D341Med (cell line): ENCODE results near the gene NKAIN2.
A peak's percentile ranks its signal among the peaks of the same experiment; 100 is the strongest.
"Not testable (repeated sequence)": the region's sequence is repeated elsewhere in the genome, so short reads cannot be mapped to it uniquely, and the experiment has no call there.

Experiments
- DNase-seq: peaks from one replicate; pipeline ENCODE4 v3.0.0; 2012; ENCODE audit warnings: low spot score

NKAIN2 gene

GRCh38 chr6:124694139-124694705, 890.6 kb downstream of the NKAIN2 start:
- DNase-seq = peak; percentile 30

DNA sequence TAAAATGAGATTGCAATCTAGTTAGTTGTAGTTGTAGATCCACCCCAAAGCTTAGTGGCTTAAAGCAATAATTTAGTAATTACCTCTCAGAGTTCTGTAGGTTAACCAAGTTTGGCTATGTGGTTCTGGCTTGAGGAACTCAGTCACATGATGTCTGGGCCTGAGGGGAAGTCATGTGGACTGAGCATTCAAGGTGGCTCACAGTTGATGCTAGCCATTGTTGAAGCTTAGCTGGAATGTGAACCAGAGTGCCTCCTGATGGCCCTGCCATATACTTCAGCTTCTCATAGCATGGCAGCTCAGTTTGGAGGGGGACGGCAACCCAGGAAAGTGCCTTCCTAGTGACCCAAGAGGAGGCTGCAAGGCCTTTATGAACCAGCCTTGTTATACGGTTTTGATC, 895.4 kb downstream of the NKAIN2 start:
- DNase-seq = no peak

- DNase-seq = no peak
These were observed 899.9 kb downstream of the NKAIN2 start for GRCh38 chr6:124703541-124703940.

DNA sequence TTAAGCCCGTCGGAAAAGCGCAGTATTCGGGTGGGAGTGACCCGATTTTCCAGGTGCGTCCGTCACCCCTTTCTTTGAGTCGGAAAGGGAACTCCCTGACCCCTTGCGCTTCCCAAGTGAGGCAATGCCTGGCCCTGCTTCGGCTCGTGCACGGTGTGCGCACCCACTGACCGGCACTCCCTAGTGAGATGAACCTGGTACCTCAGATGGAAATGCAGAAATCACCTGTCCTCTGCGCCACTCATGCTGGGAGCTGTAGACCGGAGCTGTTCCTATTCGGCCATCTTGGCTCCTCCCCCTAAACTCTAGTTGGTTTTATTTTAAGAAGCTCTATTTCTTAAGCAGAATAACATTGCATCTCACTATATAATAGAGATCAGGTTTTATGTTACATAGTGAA, 908.9 kb downstream of the NKAIN2 start:
- not testable (repeated sequence) for DNase-seq

DNA sequence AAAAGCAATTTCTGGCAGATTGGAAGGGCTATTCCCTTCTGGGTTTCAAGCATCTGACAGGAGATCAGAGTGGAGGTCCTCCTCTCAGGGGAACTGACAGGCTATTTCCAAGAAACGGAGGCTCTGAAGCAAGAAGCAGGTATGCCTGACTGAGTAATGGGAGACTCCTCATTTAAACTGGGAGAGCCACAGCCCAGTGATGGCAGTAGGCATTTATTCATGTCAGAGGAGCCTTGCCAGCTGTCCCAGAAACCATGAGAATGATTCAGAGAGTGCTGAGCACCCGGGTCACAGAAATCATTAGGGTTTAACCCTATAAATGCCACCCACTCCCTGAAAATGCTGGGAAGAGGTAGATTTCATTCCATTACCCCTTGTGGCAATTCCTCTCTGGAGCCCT, 911.1 kb downstream of the NKAIN2 start:
- DNase-seq = no peak

- DNase-seq = no peak
These were observed 916.2 kb downstream of the NKAIN2 start for GRCh38 chr6:124719913-124720312.

GRCh38 chr6:124721331-124721730, 917.7 kb downstream of the NKAIN2 start:
- no peak for DNase-seq

DNA sequence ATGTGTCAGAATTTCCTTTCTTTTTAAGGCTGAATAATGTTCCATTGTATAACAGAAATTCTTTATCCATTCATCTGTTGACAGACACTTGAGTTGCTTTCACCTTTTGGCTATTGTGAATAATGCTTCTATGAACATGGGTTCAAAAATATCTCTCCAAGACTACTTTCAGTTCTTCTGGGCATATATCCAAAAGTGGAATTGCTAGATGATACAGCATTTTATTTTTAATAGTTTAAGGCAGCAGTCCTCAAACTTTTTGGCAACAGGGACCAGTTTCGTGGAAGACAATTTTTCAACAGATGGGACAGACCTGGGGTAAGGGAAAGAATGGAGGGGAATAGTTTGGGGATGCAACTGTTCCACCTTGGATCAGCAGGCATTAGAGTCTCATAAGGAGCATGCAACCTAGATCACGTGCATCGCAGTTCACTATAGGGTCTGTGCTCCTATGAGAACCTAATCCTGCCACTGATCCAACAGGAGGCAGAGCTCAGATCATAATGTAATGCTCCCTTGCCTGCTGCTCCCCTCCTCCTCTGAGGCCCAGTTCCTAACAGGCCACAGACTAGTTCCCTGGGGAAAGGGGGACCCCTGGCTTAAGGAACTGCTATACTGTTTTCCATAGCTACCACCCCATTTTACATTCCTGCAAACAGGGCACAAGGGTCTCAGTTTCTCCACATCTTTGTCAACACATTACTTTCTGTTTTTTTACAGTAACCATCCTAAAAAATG, 918.6 kb downstream of the NKAIN2 start:
- DNase-seq = no peak

GRCh38 chr6:124723671-124724070, 920.0 kb downstream of the NKAIN2 start:
- no peak for DNase-seq

GRCh38 chr6:124737804-124738203, 934.1 kb downstream of the NKAIN2 start:
- DNase-seq = not testable (repeated sequence)

GRCh38 chr6:124738482-124738881, 934.8 kb downstream of the NKAIN2 start:
- no peak for DNase-seq

DNA sequence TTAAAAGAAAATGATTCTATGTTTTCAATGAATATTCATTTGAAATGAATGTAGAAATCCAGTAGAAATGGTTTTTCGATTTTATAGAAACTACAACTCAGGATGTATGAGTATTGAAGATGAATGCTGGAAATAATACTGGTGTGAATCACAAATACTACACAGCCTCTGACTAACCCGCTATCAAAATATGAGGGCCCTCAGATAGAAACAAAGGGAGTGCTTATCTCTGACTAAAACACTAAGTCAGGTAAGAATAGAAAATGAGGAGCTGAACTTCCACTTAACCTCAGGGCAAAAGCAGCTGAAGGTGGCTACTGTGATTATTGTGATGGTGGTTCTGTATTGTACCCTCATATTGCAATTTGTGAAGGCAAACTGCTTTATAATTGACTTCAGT, 937.7 kb downstream of the NKAIN2 start:
- no peak for DNase-seq

DNA sequence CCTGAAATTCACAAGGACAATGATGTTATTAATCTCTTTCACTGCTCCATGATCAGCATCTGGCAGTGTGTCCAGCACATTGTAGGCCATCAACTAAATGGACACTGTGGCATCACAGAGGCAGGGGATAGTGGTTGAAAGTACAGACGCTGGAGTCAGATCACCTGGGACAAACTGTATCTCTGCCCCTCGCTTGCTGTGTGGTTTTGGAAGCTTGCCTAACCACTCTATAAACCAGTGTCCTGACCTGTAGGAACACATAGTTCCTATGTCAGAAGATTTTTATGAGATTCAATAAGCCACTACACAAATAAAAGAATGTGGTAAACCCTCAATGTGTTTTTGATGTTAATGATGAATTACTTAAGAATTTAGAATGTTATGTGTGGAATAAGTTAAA, 939.3 kb downstream of the NKAIN2 start:
- no peak for DNase-seq

DNA sequence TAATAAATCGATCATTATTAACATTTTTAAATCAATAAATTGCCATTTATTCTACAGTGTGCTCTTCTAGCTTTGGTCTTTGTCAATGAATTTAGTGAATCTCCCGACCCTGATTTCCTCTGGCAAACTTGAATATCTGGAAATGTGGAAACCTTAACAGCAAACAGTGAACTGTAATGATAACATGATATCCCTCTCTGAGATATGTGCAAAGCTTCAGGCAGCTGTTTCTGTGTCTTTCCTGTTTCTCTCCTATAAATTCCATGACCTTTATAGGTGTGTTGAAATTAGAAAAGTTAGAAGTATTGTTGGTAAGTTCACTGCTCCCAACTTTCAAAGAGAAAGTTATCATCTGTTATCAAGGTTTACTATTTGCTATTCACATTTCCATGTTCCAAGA, 939.8 kb downstream of the NKAIN2 start:
- DNase-seq = no peak

GRCh38 chr6:124747349-124747748, 943.7 kb downstream of the NKAIN2 start:
- no peak for DNase-seq

- no peak for DNase-seq
These were observed 945.1 kb downstream of the NKAIN2 start for GRCh38 chr6:124748778-124749177.

DNA sequence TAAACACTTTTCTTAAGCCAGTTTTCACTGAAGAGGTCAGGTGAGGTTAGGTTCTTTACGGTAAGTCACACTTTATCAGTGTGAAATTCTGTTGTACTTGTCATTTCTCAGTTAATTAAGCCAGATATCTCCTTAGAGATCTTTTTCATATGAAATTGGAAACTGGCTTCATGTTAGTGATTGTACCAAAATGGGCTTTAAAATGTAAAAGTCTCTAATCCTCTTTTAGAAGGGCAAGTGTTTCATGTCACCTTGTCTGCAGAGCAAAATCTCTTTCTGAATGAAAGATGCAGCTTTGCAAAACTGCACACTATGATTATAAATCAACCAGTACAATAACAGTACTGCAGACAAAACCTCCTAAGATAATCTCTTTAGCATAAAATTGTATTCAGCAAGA, 949.3 kb downstream of the NKAIN2 start:
- DNase-seq = no peak

GRCh38 chr6:124753562-124754105, 950.0 kb downstream of the NKAIN2 start:
- DNase-seq = no peak

- no peak for DNase-seq
These were observed 951.7 kb downstream of the NKAIN2 start for GRCh38 chr6:124755321-124755720.

- no peak for DNase-seq
These were observed 953.9 kb downstream of the NKAIN2 start for GRCh38 chr6:124757560-124757959.

GRCh38 chr6:124758663-124759062, 955.0 kb downstream of the NKAIN2 start:
- DNase-seq = no peak

DNA sequence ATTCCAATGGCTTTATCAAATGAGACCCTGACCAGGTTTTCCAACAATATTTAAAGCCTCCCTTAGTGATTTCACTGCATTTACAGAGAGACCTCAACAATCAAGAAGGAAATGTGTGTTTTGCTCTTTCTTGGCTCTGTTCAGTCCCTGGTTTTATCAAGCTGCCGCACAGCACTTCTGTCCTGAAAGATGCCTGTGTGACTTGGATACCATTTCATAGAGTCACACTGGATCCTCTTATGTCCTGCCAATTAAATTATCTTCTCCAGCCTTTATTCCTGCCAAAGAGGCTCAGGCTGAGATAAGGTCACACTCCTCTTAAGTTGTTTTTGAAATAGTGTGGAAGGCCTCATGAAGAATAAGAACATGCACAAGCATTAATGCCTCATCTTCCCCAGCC, 961.6 kb downstream of the NKAIN2 start:
- DNase-seq = no peak

DNA sequence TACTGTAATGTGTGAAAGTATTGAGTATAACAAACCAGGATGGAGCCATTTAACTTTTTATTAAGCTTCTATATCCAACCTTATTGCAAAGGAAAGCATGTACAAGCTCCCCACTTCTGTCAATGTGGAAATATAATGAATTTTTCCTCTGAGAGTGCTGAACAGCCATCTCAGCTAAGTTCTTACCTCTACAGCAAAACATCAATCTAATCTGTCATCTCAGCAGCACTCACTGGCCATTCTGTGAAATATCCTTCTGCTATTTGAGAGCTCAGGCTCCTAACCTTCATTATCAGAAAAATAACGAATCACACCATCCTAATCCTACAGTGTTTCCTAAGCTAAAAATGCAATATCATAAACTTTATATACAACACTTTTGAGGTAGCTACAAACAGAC, 964.6 kb downstream of the NKAIN2 start:
- DNase-seq = no peak
